HG03095 (cell line): Measurements from ENCODE around the gene CCDC183.
"Not testable (repeated sequence)": the region's sequence is repeated elsewhere in the genome, so short reads cannot be mapped to it uniquely, and the experiment has no call there.

ENCODE experiments used
- ATAC-seq: cut with Tn5 transposase; IDR thresholded peaks from one replicate; pipeline ENCODE4 v1.9.1; 2021; ENCODE audit warnings: moderate library complexity; ENCODE audit not compliant: unreplicated experiment

CCDC183 gene

DNA sequence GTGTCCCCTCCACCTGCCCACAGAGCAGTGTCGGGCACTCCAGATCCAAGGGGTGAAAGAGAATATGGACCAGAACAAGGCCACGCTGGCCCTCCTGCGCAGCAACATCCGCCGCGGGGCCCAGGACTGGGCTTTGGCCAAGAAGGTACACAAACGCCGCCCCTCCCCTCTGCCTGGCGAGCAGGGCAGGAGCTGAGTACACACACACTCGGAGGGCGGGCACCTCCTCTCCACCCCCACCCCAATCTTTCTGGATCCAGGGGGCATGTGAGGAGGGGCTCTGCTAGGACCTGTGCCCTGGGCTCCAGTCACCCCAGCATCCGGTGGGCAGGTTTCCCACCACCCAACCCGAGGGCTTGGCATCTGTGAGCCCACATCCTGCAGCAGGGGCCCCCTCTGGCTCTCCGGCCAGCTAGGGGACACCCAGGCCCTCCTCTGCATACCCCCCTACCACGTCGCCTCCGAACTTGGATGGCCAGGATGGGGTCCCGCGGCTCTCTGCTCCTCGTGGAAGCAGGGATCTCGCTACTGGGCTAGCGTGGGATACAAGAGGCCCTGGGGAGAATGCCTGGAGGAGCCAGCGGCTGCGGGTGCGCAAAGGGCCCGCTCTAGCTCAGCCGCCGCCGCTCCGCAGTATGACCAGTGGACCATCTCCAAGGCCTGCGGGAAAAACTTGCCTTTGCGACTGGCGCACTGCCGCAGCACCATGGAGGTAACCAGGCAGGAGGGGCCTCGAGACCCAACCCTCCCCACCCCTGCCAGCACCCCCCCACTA is 3.1 kb downstream of the CCDC183 start:
- no peak for ATAC-seq

DNA sequence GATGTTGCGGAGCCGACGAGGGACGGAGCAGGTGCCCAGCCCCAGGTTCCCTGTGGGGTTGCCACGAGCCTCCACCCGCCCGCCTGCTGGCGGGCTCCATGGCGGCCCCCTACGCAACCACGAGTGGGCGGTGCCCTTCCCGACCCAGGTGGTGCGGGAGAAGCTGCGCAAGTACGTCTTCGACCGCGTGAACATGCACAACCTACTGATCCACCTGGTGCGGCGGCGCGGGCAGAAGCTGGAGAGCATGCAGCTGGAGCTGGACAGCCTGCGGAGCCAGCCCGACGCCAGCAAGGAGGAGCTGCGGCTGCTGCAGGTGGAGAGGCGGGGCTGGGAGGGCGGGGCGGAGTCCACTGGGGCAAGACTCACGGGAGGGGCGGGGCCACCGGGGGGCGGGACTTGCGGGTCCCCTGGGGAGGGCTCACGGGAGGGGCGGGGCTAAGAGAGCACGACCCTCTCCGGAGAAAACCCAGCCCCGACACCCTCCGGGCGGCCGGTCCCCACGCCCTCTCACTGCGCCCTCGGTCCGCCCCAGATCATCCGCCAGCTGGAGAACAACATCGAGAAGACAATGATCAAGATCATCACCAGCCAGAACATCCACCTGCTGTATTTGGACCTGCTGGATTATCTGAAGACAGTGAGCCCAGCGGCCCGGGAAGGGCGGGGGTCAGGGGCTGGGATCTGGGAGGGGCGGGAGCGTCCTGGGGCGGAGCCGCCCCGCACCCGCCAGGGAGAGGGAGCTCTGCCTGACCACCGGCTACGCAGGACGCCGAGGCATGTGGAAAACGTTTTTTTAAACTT is 3.9 kb downstream of the CCDC183 start:
- no peak for ATAC-seq

- ATAC-seq: no peak
Observed at GRCh38 chr9:136802321-136802720, 6.2 kb downstream of the CCDC183 start.

DNA sequence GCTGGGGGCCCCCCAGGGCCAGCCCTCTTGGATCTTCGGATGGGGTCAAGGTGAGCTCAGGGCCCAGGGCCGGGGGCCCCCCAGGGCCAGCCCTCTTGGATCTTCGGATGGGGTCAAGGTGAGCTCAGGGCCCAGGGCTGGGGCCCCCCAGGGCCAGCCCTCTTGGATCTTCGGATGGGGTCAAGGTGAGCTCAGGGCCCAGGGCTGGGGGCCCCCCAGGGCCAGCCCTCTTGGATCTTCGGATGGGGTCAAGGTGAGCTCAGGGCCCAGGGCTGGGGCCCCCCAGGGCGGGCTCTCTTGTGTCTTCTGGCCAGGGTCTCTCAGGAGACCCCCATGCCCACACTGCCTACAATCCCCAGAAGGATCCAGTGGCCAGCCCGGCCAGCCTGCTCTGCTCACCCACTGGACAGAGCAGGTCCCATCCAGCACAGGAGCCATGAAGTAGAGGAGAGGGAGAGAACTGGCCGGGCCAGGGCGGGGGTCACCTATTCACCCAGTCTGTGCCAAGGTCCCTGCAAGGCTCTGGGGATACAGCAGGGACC is 6.9 kb downstream of the CCDC183 start:
- not testable (repeated sequence) for ATAC-seq

GRCh38 chr9:136803551-136804508 is 7.7 kb downstream of the CCDC183 start:
- no peak for ATAC-seq

GRCh38 chr9:136804509-136805206 is 8.5 kb downstream of the CCDC183 start:
- ATAC-seq: no peak

DNA sequence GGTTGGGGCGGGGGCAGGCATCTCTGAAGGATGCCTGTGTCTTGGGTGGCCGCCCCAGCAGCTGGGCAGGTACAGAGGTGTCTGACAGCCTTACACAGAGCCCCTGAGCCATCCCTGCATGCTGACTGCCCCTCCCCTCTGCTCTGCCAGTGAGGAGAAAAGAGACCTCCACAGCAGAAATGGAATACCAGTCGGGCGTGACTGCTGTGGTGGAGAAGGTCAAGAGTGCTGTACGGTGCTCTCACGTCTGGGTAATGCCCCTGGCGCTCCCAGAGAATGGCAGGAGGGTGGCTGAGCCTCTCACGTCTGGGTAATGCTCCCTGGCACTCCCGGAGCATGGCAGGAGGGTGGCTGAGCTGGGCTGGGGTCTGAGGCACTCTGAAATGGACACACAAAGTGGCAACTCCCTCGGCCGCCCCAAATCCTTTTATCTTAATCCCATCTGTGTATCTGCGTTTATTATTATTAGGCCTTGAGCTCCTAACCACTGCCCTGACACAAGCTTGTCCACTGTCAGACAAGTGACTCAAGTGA is 9.1 kb downstream of the CCDC183 start:
- no peak for ATAC-seq

DNA sequence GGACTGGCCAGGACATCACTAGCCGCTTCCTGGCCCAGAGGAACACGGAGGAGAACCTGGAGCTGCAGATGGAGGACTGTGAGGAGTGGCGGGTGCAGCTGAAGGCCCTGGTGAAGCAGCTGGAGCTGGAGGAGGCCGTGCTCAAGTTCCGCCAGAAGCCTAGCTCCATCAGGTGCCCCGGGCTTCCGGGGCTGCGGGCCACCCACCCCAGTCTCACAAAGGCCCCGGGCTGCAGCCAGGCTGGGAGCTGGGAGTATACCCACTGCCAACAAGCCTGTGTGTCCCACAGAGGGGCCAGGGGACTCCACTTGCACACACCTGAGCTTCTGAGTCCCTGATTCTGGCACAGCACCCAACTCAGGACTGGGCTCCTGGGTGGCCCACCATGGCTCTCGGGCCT is 9.9 kb downstream of the CCDC183 start:
- no peak for ATAC-seq

DNA sequence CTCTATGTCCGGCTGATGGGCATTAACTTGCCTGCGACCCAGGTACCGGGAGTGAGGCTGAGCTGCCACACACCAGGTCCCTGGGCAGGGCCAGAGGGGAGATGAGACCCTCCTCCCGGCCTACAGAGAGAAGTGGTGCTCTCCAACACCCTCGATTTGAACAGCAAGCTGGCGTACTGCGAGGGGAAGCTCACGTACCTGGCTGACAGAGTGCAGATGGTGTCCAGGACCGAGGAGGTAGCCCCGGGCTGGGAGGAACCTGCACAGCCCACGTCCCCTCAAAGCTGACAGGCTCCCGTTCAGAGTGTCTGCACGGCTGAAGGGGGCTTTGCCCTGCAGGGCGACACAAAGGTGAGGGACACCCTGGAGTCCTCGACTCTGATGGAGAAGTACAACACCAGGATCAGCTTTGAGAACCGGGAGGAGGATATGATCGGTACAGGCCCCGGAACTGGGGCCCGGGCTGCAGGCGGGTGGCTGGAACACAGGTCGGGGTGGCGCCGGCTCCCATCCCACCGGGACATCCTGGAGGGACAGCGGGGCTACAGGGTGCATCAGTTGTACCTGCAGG is 10.6 kb downstream of the CCDC183 start:
- no peak for ATAC-seq

- ATAC-seq: peak; percentile 46
Observed at GRCh38 chr9:136807281-136808074, 11.3 kb downstream of the CCDC183 start, which contains the start of gene RABL6. RABL6 (plus strand) TSS chr9:136807948; CDS start chr9:136808197, 249 bp downstream.

GRCh38 chr9:136808075-136808805 is 12.1 kb downstream of the CCDC183 start:
- peak; percentile 28 for ATAC-seq

GRCh38 chr9:136808806-136809158 is 12.6 kb downstream of the CCDC183 start:
- no peak for ATAC-seq

GRCh38 chr9:136814725-136815421 is 18.7 kb downstream of the CCDC183 start:
- ATAC-seq: no peak

DNA sequence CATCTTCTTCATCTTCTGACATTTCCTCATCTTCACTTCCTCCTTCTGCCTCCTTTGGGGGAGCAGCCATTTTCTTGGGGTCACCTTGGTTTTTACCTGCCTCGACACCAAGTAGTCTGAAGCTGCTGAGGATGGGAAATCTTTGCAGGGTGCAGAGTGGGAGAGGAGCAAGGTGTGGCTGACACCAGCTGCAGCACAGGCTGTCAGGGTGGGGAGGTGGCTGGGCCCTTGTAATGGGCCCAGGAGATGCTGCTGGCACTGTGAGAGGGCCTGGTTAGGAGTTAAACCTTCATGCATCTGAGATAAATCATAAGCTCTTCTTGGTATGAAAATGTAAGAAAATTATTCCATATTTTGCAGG is 19.3 kb downstream of the CCDC183 start:
- ATAC-seq: no peak

DNA sequence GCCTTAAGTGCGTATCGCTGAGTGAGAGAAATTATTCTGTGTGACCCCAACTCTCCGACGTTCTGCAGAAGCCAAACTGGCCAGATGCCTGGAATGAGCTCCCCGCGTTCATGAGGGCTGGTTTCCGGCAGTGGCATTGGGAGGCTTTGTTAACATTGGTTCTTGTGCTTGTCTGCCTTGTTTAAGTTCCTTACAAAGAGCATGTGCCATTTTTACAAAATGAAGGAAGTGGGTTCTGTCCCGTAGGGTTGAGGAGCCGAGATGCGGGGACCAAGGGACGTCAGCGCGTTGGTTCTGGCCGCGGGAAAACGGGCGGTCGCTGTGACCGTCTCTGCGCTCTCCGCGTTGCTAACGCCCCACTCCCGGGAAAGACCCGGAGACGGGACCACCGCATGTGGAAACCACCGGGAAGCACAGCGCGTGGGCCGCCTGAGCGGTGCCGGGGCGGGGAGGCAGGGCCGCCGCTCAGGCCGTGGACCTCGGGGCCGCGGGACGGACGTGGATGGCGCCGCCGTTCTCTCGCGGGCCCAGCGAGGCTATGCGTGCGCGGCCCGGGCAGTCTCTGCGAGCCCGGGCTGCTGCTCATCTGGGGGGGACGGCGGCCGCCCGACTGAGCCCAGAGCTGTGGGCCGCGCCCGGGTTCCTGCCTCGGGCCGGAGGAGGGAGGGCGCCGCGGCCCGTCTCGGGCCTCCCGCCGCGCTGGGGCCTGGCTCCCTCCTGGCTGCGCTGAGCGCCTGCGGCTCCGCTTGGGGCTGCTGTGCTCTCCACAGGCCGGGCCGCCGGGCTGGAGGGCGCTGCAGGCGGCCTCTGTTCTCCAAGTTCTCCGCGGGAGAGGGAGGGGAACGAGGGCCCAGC is 25.1 kb downstream of the CCDC183 start:
- ATAC-seq: no peak

DNA sequence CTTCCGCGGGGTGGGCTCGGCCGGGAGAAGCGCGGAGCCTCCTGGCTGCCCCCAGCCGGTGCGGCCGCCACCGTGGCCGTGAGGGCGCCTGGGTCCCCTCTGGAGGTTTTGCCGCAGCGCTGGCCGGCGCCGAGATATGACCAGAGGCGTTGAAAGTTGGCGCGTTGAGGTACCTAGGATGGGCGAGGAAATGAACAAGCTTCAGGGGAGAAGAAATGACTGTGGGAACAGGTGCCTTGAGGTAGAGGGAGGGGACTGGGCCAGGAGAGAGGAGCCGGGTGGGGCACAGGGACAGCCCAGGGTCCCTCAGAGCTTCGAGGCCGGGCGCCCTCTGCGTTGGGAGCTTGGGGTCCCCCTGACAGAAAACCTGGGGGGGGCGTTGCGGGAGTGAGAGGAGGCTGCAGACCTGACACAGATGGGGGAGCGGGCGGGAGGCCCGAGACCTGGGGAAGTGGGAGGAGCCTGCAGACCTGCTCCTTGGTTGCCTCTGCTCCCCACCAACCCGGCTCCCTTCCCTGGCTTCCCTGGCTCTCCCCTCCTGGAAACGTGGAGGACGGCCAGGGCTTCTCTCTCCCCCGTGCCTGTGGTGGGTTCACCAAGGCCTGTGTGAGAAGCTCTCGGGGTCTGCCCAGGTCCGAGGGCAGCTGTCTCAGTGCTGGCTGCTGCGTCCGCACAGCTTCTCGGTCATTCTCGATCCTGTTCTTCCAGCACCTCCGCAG is 25.8 kb downstream of the CCDC183 start:
- no peak for ATAC-seq
